ENCODE measurements around the gene CD99. TPM values are rescaled to one million over a fixed set of nuclear protein-coding genes. Genes with fewer than 3 reads are reported as not detected.
"Not testable (repeated sequence)": the region's sequence is repeated elsewhere in the genome, so short reads cannot be mapped to it uniquely, and the experiment has no call there.

Gene CD99
- total RNA-seq, 2 donors from 2014 or later, result 384 to 1,041 TPM

- no peak overlapping the region for H3K4me3 ChIP-seq
- TF ChIP-seq, protein P1, sequence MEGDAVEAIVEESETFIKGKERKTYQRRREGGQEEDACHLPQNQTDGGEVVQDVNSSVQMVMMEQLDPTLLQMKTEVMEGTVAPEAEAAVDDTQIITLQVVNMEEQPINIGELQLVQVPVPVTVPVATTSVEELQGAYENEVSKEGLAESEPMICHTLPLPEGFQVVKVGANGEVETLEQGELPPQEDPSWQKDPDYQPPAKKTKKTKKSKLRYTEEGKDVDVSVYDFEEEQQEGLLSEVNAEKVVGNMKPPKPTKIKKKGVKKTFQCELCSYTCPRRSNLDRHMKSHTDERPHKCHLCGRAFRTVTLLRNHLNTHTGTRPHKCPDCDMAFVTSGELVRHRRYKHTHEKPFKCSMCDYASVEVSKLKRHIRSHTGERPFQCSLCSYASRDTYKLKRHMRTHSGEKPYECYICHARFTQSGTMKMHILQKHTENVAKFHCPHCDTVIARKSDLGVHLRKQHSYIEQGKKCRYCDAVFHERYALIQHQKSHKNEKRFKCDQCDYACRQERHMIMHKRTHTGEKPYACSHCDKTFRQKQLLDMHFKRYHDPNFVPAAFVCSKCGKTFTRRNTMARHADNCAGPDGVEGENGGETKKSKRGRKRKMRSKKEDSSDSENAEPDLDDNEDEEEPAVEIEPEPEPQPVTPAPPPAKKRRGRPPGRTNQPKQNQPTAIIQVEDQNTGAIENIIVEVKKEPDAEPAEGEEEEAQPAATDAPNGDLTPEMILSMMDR (IDR thresholded peaks at IDR 0.05), result no peak
- no peak for TF ChIP-seq POLR2A (IDR thresholded peaks at IDR 0.05)
- H3K4me1 ChIP-seq (replicated peaks), result peaks cover 2% of the 10 kb centered on the region
- H3K27ac ChIP-seq, result no peak overlapping the region
- 96% methylated on average over 6 of the region's 6 CpGs for WGBS
- H3K9me3 ChIP-seq, result no peaks in the 10 kb centered on the region
- no peak for DNase-seq (ENCODE audit: low spot score)
- intact Hi-C loops (cut with DNase I), result no loop called here
- H3K27me3 ChIP-seq (replicated peaks; ENCODE audit: insufficient read depth), result no peaks in the 10 kb centered on the region
- no peaks in the 10 kb centered on the region for H3K36me3 ChIP-seq
Observed at GRCh38 chrX:2672084-2672483, 19.0 kb upstream of the CD99 start.

- TF ChIP-seq POLR2AphosphoS5 (IDR thresholded peaks at IDR 0.05) (no peak), POLR2A (IDR thresholded peaks at IDR 0.05) (no peak)
- TF ChIP-seq, protein P1 (IDR thresholded peaks at IDR 0.05), result no peak
- no peaks in the 10 kb centered on the region for H3K9me3 ChIP-seq
- peaks cover 2% of the 10 kb centered on the region for H3K4me1 ChIP-seq (replicated peaks)
- H3K36me3 ChIP-seq, result no peaks in the 10 kb centered on the region
- no peak overlapping the region for H3K27ac ChIP-seq
- H3K27me3 ChIP-seq (replicated peaks; ENCODE audit: insufficient read depth), result no peaks in the 10 kb centered on the region
- intact Hi-C loops (cut with DNase I), result no loop called here
- 94% methylated on average over 12 of the region's 12 CpGs for WGBS
- no peak overlapping the region for H3K4me3 ChIP-seq
- no peak for DNase-seq (ENCODE audit: low spot score)
Observed at GRCh38 chrX:2673611-2674010, 17.5 kb upstream of the CD99 start.

- H3K9me3 ChIP-seq; DNase-seq (ENCODE audit: low spot score); H3K27ac ChIP-seq; H3K4me3 ChIP-seq; H3K4me1 ChIP-seq (replicated peaks); H3K36me3 ChIP-seq; intact Hi-C loops (cut with DNase I); H3K27me3 ChIP-seq (replicated peaks; ENCODE audit: insufficient read depth): not testable (repeated sequence)
- 86% methylated on average over 7 of the region's 7 CpGs for WGBS
Observed at GRCh38 chrX:2675657-2676200, 15.4 kb upstream of the CD99 start.

GRCh38 chrX:2676794-2677675, 14.1 kb upstream of the CD99 start:
- H3K27ac ChIP-seq, result peak overlapping the region in 1 of 2 donors; percentile 62
- TF ChIP-seq, protein P1 (IDR thresholded peaks at IDR 0.05), result no peak
- TF ChIP-seq POLR2A (IDR thresholded peaks at IDR 0.05) (no peak), POLR2AphosphoS5 (IDR thresholded peaks at IDR 0.05) (no peak)
- no peaks in the 10 kb centered on the region for H3K27me3 ChIP-seq (replicated peaks; ENCODE audit: insufficient read depth)
- 46% methylated on average over 7 of the region's 7 CpGs for WGBS
- peaks cover 6% of the 10 kb centered on the region for H3K4me1 ChIP-seq (replicated peaks)
- no peak overlapping the region for H3K4me3 ChIP-seq
- H3K9me3 ChIP-seq, result no peaks in the 10 kb centered on the region
- H3K36me3 ChIP-seq, result no peaks in the 10 kb centered on the region
- intact Hi-C loops (cut with DNase I), result no loop called here
- DNase-seq (ENCODE audit: low spot score), result no peak

GRCh38 chrX:2677764-2678163, 13.3 kb upstream of the CD99 start:
- WGBS, result 48% methylated on average over 10 of the region's 10 CpGs
- H3K36me3 ChIP-seq, result no peaks in the 10 kb centered on the region
- H3K4me3 ChIP-seq, result no peak overlapping the region
- peaks cover 6% of the 10 kb centered on the region for H3K4me1 ChIP-seq (replicated peaks)
- DNase-seq (ENCODE audit: low spot score), result peak; percentile 52
- H3K9me3 ChIP-seq, result no peaks in the 10 kb centered on the region
- intact Hi-C loops (cut with DNase I), result no loop called here
- TF ChIP-seq POLR2AphosphoS5 (IDR thresholded peaks at IDR 0.05), result peak; percentile 45
- TF ChIP-seq, protein P1 (IDR thresholded peaks at IDR 0.05), result no peak
- peak overlapping the region in 1 of 2 donors; percentile 62 for H3K27ac ChIP-seq
- H3K27me3 ChIP-seq (replicated peaks; ENCODE audit: insufficient read depth), result no peaks in the 10 kb centered on the region
